ENCODE measurements around the gene CTBP1.

- TF ChIP-seq POLR2A (IDR thresholded peaks at IDR 0.05; ENCODE audit: low read length) = no peak
- no peak for TF ChIP-seq GATA1 (IDR thresholded peaks at IDR 0.05; ENCODE audit: low read depth, low read length)
Measured at GRCh38 chr4:1172228-1172851, 76.6 kb downstream of the CTBP1 start, which contains the start of gene SPON2.

Data from erythroblast (primary cell).